ENCODE results near the gene PARL.
"Not testable (repeated sequence)": the region's sequence is repeated elsewhere in the genome, so short reads cannot be mapped to it uniquely, and the experiment has no call there.

PARL gene

DNA sequence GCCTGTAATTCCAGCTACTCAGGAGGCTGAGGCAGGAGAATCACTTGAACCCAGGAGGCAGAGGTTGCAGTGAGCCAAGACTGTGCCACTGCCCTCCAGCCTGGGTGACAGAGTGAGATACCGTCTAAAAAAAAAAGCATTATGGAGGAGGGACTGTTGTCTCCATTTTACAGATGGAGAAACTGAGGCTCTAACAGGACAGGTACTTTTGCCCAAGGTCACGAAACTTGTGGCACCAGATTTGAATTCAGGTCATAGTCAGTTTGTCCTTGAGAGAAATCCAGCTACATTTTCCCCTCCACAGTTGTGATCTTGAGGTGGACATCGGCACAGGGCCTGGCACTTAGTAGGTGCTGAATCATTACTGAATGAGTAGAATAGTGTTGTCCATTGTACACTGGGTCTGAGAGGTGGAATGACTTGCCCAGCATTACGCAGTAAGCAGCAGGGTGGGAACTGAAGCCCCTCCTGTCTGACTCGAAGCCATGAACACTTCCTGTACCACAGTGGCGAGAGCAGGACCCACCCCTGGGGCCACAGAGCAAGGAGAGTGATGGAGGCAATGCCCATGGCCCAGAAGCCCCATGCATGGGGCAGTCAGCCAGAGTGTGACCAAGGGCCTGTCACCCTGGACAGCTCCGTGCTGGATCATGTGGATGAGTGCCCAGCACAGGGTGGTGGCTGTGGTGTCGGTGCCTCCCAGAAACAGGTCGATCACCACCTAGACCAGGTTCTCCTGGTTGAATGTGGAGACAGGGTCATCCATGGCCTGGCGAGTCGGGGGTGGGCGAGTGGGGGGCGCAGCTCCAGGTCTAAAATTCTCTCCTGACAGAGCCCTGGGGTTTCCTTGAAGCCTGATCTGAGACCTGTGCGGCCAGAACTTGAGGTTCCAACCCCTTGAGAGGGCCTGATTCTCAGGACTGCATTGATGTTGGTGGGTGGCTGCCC is 20.4 kb upstream of the PARL start:
- DNase-seq = no peak

DNA sequence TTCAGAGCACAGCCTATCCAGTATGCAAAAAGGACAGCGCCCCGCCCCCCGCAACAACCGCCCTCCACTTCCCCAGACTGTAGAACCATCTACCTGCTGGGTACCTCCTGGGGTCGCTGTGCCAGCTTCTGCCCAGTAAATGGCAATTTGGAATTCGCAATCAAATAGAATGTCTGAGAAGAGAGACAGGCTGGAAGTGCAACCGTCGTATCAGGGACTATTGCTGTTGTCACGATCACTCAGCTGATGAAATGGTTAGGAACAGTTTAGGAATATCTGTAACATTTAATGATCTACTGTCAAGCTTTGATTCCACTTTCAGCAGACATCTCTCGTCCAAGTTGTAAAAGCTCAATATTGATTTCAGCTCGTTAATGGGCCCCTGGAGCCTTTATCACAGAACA is 13.3 kb upstream of the PARL start:
- DNase-seq = no peak

DNA sequence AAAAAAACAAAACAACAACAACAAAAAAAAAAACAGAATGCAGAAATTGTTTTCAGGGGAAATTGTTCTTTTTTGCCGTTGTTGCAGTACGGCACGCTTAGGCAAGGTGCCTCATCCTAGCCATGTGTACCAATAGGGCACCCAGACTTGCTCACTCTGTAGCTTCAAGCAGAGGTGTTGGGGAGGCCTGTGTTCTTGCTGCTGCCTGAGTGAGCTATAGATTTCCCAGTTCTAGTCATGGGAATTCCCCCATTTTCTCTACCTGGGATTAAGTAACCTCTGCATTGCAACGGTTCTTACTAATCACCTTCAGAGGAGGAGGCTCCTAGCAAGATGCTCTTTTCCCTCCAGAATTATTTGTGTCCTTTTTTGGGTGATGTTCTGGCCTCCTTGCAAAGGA is 12.9 kb upstream of the PARL start:
- DNase-seq = no peak

DNA sequence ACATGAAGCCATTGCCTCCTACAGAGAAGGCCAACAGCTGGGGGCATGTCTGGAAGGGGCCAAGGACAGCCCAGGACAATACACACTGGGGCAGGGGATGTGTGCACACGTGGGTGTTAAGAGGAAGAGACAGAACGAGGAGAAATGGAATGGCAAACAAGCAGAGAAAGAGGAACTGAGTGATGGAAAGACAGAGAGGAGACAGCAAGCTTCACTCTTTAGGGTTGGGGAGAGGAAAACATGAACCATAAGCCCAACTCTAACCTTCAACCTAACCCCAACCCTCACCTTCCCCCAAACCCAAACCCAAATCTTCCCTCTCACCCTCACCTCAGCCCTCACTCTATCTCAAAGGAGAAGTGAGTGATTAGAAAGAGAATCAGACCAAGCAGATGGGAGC is 11.9 kb upstream of the PARL start:
- DNase-seq = no peak

DNA sequence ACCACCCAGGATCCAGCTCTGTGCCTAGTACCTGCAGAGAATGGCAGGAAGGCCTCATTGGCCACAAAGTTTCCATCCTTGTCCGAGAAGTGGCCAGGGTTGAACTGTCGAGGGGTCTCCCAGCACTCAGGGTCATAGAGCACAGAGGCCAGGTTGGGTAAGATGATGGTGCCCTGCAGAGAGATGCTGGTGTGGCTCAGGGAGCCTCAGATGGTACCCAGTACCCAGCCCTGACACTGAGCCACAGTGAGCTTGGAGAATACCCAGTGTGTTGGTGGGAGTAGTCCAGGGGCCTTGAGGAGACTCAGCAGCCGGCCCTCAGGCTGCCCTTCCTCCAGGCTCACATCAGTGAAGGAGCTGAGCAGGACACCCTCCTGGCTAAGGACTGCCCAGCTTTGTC is 11.5 kb upstream of the PARL start:
- DNase-seq = no peak

DNA sequence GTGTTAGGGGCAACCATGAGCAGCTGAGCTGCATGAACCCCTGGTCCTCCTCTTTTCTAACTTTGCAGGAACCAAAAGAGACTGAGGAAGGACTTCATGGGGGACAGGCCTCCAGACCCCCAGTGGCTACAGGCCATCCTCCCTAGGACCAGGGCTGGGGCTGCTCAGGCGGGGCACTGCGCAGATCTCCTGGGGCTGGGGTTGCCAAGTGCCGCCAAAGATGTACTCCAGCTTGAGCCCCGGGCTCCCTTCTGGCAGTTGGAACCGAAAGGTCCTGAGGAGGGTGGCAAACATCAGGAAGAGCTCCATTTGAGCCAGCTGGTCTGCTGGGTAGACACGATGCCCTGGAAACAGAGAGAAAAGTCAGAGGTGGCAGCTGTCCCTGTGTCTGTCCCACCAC is 11.1 kb upstream of the PARL start:
- DNase-seq = no peak

DNA sequence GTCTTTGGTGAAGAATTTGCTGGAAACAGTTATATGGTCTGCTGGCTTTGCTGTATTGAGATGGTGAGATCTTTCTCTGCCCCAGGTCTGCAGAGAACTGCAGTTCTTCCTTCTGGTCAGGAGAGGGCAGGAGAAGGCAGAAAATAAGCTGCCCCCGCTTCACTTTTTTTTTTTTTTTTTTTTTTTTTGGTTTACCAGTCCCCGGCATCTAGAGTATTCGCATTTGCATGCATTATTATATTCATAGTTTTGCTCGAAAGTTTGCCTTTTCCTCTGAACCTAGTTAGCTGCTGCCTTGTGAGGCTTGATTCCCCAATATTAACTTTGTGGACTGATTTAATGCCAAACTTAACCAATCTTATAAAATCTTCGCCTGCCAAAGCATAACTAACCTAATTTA is 10.6 kb upstream of the PARL start:
- peak; percentile 45 for DNase-seq

DNA sequence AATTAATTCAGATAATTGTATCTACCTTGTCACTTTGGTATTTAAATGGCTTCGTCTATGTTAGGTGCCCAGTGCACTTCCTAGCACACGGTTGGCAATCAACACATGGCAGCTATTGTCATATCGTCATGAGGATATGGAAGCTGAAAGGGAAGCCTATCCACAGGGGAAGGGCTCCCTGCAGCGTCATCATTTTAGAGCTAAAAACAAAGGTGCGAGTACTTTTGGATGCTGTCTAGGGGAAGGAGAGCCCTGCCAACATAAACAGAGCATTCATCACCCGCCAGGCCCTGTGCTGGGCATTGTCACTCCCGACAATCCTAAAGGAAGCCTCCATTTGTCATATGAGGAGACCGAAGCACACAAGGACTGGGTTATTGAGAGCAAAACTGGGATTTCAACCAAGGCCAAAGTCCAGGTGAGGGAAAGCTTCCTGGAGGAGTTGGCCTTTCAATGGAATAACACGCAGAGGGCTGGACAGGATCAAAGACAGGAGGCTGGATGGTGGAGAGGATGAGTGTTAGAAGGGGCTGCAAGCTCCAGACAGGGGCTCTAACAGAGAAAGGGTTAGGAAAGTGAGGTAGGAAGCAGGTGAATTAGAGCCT is 8.0 kb upstream of the PARL start:
- no peak for DNase-seq

DNA sequence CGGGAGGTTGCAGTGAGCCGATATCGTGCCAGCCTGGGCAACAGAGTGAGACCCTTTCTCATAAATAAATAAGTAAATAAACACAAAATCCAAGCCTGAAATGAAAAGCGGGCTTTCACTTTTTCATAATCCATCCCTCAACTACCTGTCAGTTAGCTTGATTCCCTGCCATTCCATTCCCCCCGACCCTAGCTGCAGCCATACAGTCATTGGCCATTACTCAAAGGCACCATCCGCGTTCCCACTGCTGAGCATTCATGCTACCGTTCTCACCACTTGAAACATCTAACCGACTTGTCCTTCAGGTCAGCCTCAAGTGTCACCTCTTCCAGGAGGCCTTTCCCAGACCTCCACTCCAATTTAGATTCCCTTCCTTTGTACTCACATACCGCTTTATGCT is 1.1 kb upstream of the PARL start:
- DNase-seq = no peak

DNA sequence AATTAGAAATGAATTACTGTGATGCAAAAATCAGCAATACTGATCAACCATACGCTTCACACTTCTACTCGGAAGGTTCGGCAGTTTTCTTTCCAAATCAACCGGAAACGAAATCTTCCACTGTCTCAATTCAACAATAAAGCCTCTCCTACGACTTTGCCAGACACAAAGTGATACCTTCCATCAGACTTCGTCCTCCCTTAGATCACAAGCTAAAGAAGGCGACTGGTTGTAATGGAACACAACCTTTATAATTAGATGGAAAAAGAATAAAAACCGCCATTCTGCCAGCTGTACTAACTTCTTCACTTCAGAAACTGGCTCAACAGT is 618 bp downstream of the PARL start:
- no peak for DNase-seq

DNA sequence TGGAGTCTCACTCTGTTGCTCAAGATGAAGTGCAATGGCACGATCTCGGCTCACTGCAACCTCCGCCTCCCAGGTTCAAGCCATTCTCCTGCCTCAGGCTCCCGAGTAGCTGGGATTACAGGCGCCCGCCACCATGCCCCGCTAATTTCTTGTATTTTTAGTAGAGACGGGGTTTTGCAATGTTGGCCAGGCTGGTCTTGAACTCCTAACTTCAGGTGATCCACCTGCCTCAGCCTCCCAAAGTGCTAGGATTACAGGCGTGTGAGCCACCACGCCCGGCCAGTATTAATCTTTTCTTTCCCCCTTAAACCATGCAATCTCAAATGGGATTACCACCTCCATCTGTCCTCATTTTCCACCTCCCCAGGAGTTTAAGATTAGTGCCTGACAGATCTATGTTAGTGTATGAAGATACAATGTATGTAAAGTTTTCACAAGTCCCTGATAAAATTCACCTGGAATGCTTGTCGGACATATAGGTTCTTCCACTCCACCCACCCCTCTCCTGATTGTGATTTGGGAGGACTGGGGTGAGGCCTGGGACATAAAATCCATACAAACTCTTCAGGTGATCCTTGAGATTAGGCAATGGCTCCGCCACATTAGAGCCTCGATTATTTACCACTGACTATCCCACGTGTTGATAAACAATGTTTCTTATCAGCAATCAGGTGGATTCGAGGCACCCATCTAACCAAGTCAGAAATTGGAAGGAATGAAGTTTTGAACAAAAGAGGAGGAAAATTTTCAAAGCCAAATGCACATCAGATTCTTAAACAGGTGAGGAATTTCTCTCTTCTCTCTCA is 1.2 kb downstream of the PARL start:
- no peak for DNase-seq

DNA sequence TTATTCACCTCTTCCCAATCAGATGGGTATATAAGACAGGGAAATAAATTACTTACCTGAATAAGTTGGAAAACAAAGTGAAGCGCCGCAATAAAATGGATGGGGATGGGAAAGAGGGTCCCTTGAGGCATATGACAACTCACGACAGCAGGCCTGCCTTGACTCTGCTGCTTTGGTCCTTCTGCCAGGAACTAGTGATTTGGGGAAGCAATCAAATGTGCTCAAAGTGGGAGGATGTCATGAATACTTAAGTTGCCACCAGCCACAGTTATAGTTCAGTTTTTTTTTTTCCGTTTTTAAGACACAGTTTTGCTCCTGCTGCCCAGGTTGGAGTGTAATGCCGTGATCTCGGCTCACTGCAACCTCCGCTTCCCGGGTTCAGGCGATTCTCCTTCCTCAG is 4.6 kb downstream of the PARL start:
- no peak for DNase-seq

DNA sequence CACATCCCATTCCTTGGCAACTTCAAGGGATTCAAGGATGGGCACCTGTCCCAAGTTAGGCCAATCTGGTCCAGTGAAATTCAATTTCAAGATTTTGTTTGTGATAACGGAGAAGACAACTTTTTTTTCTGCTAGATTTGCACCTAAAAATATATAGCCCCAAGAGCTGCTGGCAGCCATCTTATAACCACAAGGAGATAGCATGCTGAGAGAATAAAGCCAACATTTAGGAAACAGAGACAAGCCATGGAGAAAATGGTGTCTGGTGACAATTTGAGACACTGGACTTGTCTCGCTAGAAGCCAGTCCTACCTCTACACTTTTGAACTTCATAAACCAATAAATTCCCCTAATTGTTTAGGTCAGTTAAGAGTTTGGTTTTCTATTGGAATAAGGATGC is 5.4 kb downstream of the PARL start:
- no peak for DNase-seq

DNA sequence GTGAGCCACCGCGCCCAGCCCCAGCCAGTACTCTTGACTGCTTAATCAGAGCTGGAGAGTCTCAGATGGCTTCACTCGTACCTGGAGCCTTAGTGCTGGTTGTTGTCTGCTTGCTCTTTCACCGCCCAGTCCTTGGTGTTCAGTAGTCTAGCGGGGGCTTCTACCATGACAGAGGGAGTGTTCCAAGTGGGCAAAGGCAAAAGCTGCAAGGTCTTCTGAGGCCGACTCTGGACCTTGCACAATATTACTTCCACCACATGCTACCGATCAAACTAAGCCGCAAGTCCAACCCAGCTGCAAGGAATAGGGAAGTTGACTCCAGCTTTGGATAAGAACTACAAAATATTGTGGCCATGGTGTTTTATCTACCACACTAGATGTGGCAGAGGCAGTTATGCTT is 6.6 kb downstream of the PARL start:
- DNase-seq = no peak

DNA sequence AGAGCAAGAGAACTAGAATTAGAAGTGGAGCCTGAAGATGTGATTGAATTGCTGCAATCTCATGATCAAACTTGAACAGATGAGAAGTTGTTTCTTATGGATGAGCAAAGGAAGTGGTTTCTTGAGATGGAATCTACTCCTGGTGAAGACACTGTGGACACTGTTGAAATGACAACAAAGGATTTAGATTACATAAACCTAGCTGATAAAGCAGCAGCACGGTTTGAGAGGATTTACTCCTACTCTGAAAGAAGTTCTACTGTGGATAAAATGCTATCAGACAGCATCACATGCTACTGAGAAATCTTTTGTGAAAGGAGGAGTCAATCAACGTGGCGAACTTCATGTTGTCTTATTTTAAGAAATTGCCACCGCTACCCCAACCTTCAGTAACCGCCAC is 7.5 kb downstream of the PARL start:
- DNase-seq = not testable (repeated sequence)

DNA sequence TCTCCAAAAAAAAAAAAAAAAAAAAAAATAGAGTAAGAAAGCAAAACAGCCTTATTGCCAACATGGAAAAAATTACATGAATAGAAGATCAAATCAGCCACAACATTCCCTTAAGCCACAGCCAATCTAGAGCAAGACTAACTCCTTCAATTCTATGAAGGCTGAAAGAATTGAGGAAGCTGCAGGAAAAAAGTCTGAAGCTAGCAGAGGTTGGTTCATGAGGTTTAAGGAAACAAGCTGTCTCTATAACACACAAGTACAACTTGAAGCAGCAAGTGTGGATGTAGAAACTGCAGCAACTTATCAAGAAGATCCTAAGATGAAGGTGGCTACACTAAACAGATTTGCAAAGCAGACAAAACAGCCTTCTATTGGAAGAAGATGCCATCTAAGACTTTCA is 9.3 kb downstream of the PARL start:
- no peak for DNase-seq

DNA sequence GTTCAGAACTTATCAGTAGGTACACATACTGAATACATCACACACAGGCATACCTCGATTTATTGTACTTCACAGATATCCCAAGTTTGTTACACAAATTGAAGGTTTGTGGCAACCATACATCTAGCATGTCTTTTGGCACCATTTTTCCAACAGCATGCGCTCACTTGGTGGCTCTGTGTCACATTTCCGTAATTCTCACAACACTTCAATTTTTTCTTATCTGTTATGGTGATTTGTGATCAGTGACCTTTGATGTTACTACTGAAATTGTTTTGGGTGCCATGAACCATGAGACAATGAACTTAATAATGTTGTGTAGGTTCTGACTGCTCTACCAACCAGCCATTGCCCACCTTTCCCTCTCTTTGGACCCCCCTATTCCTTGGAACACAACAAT is 10.8 kb downstream of the PARL start:
- DNase-seq = no peak

DNA sequence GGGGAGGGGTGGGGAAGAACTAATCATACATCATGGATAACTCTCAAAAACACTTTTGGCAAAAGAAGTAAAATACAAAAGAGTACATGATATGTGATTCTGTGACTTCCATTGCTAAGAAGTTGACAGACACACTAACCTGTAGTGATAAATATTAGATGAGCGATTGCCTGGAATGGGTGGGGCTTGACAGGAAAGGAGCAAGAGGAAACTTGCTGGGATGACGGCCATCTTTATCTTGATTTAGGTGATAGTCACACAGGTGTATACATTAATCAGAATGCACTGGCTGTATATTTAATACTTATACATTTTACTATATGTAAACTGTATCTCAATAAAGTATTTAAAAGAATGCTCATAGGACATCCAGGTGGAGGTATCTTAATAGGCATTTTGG is 13.1 kb downstream of the PARL start:
- no peak for DNase-seq

DNA sequence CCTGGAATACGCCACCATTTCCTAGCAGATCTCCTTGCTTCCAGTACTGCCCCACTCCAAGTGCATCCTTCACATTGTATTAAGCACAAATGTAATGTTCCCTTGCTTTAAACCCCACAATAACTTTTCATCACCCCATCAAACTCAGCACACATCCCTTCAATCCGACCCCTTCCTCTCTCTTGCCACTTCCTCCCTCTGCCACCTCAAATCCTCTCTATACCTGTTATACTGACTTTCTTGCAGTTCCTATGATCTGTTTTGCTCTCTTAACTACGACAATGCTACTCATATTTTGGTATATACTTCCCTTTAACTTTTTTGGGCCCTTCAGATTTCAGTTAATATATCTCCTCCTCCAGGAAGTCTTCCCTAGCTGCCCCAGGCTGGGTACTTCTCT is 14.1 kb downstream of the PARL start:
- no peak for DNase-seq

DNA sequence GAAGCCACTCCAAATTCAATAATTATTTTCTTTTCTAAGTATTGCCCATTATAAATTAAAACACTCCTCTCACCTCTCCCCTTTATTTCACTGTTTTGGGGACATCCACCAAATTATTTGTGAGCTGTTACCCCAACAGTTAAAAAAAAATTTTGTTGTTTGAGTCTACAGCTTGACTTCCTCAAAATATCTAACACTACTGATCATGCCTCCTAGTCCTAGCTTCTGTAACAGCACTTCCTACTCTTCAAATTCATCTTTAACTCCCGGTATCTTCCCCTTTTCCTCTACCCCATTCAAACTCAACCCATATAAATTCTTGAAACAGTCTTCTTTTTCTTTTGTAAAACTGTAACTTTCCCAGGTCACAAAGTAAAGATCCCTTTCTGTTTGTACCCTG is 15.9 kb downstream of the PARL start:
- DNase-seq = no peak

DNA sequence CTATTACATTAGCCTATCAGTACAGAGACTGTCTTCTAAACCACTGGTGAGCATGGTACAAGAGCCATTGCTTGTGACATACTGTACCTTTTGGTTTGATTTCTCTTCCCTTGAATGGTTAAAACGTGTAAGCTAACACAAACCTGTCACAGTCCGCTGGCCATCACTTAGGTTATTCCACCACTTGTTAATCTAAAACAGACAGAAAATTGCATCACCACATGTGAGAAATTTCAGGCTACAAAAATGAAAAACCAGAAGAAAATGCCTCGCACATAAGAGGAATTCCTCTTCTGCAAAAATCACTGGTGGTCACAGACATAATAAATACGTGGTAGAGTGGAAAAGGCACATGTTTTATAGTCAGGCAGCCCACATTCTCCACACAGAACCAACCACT is 22.1 kb downstream of the PARL start:
- no peak for DNase-seq

DNA sequence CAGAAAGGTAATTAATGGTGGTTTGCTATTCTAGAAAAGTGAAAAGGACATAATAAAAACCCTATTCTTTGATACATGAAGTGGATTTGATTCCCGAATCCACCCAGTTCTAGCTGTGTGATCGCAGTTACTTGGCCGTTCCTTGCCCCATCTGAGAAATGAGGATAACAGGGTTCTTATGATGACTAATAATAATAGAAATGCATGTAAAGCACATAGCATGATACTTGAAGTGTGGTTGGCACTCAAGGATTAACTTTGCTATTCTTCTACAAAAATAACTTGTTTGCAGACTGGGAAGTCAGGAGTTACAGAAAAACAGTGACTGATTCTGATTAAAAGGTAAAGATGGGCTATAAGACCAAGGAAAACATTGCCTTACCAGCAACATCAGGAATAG is 26.8 kb downstream of the PARL start:
- no peak for DNase-seq

DNA sequence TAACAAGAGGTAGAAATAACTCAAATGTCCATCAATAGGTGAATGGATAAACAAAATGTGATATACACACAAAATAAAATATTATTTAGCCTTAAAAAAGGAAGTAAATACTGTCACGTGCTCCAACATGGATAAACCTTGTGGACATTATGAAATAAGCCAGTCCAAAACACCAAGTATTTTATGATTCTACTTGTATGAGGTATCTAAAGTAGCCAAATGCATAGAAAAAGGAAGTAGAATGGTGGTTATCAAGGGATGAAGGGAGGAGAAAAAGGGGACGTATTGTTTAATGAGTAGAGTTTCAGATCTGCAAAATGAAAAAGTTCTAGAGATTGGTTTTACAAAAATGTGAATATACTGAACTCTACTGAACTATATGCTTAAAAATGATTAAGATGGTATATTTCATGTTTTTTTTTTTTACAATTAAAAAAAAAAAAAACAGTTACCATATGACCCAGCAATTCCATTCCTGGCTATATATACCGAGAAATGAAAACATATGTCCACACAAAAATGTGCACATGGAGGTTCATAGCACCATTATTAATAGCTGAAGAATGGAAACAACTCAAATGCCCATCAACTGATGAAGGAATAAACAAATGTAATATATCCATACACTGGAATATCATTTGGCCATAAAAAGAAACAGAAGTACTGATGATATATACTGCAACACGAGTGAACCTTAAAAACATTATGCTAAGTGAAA is 30.2 kb downstream of the PARL start:
- DNase-seq = no peak

Measured in NCI-H1048 (cell line).